ENCODE measurements around the gene KIF5A. TPM values are rescaled to one million over a fixed set of nuclear protein-coding genes. Genes with fewer than 3 reads are reported as not detected.
"Not testable (repeated sequence)": the region's sequence is repeated elsewhere in the genome, so short reads cannot be mapped to it uniquely, and the experiment has no call there.

KIF5A gene
- total RNA-seq, 1 donor from 2014 or later: 1.8 TPM

DNA sequence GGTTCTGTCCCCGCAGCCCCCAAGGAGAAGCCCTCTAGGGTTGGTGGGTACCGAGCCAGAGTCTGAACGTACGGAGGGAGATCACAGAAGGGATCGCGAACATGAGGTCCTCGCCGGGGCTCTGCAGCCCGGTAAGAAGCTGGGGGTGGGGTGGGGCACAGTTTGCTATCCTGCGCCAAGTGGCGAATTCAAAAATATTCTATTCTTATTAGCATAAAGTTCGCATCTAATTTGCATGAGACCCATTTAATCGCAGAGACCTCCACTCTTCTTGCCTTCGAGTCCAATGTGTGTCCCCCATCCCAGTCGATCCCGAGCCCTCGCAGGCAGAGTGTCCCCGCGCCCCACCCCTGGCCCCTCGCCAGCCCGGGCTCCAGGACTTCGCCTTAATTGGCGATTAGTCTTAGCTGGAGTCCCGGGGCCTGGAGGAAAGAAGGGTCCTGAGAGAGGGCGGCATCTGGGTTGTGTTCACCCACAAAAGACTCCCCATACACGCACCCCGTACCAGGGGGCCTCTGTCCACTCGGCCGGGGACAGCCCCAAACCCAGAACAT lies 60.8 kb downstream of the KIF5A start:
- DNase-seq: peak; percentile 60
- Mint-ChIP-seq H3K4me3 (peak overlapping the region; percentile 77), H3K4me1 (peaks cover 10% of the 10 kb centered on the region), H3K27me3 (peaks cover 42% of the 10 kb centered on the region), H3K36me3 (ENCODE audit: low read depth) (no peaks in the 10 kb centered on the region), H3K9me3 (no peaks in the 10 kb centered on the region), H3K27ac (peak overlapping the region; percentile 62)
- intact Hi-C loops (cut with micrococcal nuclease): no loop called here

DNA sequence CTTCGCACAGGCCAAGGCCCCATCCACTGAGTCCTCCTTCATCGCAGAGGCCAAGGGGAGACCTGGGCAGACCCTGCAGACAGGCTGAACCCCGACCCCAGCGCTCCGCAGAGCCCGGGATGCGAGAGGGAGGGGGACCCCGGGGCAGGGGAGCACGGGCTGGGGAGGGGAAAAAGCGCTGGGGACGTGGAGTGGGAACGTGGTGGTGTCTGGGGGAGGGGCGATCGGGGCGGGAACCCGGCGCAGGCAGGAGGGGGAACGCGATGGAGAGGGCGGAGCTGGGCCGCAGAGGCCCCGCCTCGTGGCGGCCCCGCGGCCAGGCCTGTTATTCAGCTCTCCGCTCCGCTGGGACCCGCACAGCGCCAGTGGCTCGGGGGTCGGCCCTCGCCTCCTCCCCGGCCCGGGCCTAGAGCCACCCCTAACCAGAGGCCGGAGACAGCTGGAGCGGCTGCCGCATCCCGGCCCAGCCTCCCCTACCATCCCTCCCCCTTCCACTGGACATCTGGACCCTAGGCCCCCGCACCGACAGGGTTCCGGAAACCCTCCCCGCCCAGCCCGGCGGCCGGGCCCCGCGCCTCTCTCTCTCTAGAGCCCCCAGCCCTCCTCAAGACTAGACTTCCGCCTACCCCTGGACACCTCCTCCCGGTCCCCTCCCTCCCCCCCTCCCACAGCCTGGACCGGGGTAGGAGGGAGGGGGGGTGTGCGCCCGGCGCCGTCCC lies 61.4 kb downstream of the KIF5A start, which contains the start of gene ARHGEF25:
ARHGEF25 (plus strand) TSS at position 328 of the 719 bp plus-strand sequence. CDS start 460 bp downstream, outside the sequence.
- Mint-ChIP-seq H3K27me3 (peaks cover 48% of the 10 kb centered on the region), H3K36me3 (ENCODE audit: low read depth) (no peaks in the 10 kb centered on the region), H3K27ac (peak within 1 kb of the TSS; percentile 62), H3K4me3 (peak within 1 kb of the TSS; percentile 77), H3K4me1 (peaks cover 7% of the 10 kb centered on the region), H3K9me3 (no peaks in the 10 kb centered on the region)
- intact Hi-C loops (cut with micrococcal nuclease): no loop called here
- peak; percentile 80 for DNase-seq

DNA sequence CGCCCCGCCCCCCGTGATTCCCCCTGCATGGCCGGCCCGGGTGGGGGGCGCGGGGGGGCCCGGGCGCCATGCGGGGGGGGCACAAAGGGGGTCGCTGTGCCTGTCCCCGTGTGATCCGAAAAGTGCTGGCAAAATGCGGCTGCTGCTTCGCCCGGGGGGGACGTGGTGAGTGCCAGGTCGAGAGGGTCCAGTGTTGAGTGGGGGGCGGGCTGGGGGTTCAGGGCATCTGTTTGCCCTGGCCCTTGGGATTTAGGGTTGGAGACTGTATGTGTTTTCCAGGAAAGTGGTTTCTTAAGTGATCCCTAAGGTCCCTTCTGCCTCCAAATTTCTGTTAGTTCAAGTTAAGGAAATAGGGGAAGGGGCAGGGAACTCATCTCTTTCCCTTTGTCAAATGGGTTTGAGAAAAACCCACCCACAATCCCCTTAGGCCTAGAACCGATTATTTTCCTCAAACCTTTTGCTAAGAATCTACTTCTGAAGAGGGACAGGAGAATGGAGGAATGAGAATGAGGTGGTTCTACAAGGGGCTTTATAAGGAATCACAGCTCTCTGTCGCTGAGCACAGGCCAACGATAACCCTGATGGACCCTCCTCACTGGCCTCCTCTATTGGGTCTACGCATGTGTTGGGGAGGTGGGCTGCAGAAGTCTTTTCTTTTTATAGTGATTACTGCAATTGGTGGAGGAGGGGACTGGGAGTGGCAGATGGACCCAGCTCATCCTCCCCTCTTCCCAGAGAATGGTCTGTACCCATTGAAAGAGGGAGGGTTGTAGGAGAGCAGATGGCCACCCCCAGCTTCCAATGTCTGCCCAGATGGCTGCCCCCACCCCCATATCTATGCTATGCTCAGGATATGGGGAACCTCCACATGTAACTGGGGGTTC lies 62.2 kb downstream of the KIF5A start:
- Mint-ChIP-seq H3K4me3 (peak overlapping the region; percentile 48), H3K27ac (no peak overlapping the region), H3K9me3 (no peaks in the 10 kb centered on the region), H3K36me3 (ENCODE audit: low read depth) (no peaks in the 10 kb centered on the region), H3K4me1 (peaks cover 5% of the 10 kb centered on the region), H3K27me3 (peaks cover 53% of the 10 kb centered on the region)
- intact Hi-C loops (cut with micrococcal nuclease): no loop called here
- DNase-seq: no peak

DNA sequence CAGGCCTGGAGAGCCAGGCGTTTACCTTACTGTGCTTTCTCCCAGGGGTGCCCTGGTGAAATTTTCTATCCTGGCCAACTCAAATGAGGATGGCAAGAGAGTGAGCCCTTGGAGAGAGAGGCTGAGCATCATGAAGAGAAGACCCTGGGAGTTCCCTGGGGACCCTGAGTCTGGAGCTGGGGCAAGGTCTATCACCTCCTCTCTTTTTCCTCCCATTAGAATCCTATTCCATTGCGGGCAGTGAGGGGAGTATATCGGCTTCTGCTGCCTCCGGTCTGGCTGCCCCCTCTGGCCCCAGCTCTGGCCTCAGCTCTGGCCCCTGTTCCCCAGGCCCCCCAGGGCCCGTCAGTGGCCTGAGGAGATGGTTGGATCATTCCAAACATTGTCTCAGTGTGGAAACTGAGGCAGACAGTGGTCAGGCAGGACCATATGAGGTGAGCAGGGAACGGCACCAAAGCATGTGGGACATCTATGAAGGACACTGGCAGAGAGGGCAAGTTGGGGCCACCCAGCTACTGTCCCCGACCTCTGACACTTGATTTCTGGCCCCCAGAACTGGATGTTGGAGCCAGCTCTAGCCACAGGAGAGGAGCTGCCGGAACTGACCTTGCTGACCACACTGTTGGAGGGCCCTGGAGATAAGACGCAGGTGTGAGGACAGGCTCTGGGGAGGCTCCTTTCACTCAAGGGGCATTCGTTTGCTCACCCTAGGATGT lies 63.0 kb downstream of the KIF5A start:
- intact Hi-C loops (cut with micrococcal nuclease): loop anchor here (1.0 kb wide), 1 partner anchor 8 kb away; no protein-coding TSS in a partner anchor
- Mint-ChIP-seq H3K9me3 (no peaks in the 10 kb centered on the region), H3K4me1 (peaks cover 5% of the 10 kb centered on the region), H3K4me3 (peak overlapping the region; percentile 48), H3K27me3 (peaks cover 61% of the 10 kb centered on the region), H3K36me3 (ENCODE audit: low read depth) (no peaks in the 10 kb centered on the region), H3K27ac (no peak overlapping the region)
- no peak for DNase-seq

DNA sequence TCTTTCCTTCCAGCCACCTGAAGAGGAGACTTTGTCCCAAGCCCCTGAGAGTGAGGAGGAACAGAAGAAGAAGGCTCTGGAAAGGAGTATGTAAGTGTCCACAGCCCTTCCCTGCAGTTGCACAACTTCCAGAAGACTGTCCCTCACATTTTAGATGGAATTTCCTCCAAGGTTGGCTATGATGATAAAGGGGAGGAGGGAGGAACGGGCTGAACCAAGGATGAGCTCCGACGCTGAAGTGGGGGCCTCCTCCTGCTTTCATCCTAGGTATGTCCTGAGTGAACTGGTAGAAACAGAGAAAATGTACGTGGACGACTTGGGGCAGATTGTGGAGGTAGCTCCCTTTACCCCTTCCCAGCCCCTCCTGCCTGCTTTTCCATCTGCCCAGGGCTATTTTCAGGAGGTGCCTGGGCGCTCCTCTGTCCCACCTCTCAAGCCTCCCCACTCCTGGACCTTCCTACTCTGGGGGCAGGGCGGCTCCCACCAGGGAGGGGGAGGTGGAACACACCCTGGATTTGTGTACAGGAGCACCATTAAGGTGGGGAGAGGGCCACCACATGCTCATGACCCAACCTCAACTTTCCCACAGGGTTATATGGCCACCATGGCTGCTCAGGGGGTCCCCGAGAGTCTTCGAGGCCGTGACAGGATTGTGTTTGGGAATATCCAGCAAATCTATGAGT lies 63.7 kb downstream of the KIF5A start:
- intact Hi-C loops (cut with micrococcal nuclease): loop anchor here (1.0 kb wide), 1 partner anchor 8 kb away; no protein-coding TSS in a partner anchor
- no peak for DNase-seq
- no peak overlapping the region for H3K4me3 Mint-ChIP-seq
- peaks cover 5% of the 10 kb centered on the region for H3K4me1 Mint-ChIP-seq
- H3K27me3 Mint-ChIP-seq: peaks cover 67% of the 10 kb centered on the region
- no peaks in the 10 kb centered on the region for H3K9me3 Mint-ChIP-seq
- no peaks in the 10 kb centered on the region for H3K36me3 Mint-ChIP-seq (ENCODE audit: low read depth)
- H3K27ac Mint-ChIP-seq: no peak overlapping the region

DNA sequence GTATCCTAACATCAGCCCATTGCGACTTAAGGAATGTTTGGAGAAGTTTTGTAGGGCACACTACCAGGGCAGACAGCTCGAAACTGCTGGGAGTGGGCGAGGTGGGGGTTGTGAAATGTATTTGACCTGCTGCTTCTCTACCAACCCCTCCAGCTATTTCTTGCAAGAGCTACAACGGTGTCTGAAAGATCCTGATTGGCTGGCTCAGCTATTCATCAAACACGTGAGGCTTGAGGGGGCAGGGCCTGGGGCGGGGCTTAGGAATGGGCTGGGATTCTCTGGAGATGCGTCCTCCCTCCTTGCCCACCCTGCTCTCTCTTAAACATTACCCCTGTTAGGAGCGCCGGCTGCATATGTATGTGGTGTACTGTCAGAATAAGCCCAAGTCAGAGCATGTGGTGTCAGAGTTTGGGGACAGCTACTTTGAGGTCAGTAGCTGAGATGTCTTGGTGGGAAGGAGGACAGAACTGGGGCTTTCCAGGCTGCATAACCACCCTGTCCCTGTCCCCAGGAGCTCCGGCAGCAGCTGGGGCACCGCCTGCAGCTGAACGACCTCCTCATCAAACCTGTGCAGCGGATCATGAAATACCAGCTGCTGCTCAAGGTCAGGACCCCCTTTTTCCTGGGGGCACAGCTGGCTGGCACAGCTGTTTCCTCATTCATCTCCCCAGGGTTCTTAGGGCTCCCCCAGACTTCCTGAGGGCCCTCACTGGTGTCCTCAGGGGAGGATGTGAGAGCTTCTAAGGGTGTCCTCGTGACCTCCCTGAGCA lies 64.5 kb downstream of the KIF5A start:
- peak; percentile 65 for DNase-seq
- no peaks in the 10 kb centered on the region for H3K36me3 Mint-ChIP-seq (ENCODE audit: low read depth)
- no peak overlapping the region for H3K27ac Mint-ChIP-seq
- H3K27me3 Mint-ChIP-seq: peaks cover 73% of the 10 kb centered on the region
- H3K9me3 Mint-ChIP-seq: no peaks in the 10 kb centered on the region
- intact Hi-C loops (cut with micrococcal nuclease): no loop called here
- no peak overlapping the region for H3K4me3 Mint-ChIP-seq
- H3K4me1 Mint-ChIP-seq: peaks cover 9% of the 10 kb centered on the region

DNA sequence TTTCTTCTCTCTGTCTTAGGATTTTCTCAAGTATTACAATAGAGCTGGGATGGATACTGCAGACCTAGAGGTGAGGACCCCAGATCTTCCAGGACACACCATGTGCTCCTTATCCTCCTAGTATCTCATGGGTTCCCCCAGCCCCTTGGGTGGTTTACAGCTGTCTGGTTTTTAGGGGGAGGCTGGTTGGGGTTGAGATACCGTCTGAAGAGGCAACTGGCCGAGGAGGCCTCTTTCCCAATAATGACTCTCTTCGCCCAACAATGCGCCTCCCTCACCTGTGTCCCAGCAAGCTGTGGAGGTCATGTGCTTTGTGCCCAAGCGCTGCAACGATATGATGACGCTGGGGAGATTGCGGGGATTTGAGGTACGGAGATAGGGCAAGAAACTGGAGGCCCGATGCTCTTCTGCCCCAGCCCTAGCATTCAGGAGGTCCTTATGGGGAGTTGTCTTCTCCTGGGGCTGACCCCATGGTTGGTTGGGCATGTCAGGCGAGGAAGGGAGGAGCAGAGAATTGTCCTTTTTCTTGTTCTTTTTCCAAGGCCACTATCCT lies 65.2 kb downstream of the KIF5A start:
- Mint-ChIP-seq H3K27me3 (peaks cover 79% of the 10 kb centered on the region), H3K36me3 (ENCODE audit: low read depth) (no peaks in the 10 kb centered on the region), H3K9me3 (no peaks in the 10 kb centered on the region), H3K4me3 (no peak overlapping the region), H3K27ac (no peak overlapping the region), H3K4me1 (peaks cover 9% of the 10 kb centered on the region)
- DNase-seq: no peak
- intact Hi-C loops (cut with micrococcal nuclease): no loop called here

DNA sequence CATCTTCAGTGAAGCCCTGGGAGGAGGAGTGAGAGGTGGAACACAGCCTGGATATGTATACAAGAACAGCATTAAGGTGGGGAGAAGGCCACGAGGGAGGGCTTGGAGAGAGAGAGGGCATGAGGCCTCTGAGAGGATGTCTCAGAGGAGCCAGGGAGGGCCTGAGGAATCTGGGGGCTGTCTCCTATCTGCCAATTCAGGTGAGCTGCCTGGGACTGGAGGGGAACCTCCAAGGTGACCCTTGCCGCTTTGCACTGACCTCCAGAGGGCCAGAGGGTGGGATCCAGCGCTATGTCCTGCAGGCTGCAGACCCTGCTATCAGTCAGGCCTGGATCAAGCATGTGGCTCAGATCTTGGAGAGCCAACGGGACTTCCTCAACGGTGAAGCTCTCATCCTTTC lies 65.8 kb downstream of the KIF5A start:
- Mint-ChIP-seq H3K27me3 (peaks cover 81% of the 10 kb centered on the region), H3K4me3 (no peak overlapping the region), H3K36me3 (ENCODE audit: low read depth) (peaks cover 2% of the 10 kb centered on the region), H3K9me3 (no peaks in the 10 kb centered on the region), H3K4me1 (peaks cover 13% of the 10 kb centered on the region), H3K27ac (no peak overlapping the region)
- intact Hi-C loops (cut with micrococcal nuclease): no loop called here
- no peak for DNase-seq

DNA sequence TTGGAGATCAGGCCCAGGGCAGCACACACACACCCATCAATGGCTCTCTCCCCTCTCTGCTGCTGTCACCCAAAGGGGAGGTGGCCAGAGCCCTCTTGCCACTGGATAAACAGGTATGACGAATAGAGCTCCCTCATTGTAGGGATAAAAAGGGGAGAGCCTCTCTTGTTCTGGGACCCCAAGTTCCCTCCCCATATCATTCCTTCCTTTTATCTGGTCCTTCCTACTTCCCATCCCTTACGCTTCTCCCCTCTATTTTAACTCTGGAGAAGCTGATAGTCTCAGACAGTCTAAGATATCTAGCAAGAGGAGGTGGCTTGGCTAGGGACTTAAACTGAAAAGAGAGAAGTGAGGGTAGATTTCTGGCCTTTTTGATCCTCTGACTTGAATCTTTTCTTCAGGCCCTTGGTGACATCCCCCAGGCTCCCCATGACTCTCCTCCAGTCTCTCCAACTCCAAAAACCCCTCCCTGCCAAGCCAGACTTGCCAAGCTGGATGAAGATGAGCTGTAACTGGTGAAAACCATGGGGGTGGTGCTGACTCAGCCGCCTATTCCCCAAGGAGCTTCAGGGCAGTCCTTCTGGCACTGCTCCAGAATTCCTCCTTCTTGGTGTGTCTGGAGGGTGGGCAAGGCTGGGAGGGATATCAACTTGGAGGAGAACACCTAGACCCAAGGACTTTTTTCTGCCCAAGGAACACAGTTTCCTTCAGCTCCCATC lies 66.7 kb downstream of the KIF5A start:
- H3K4me3 Mint-ChIP-seq: no peak overlapping the region

DNA sequence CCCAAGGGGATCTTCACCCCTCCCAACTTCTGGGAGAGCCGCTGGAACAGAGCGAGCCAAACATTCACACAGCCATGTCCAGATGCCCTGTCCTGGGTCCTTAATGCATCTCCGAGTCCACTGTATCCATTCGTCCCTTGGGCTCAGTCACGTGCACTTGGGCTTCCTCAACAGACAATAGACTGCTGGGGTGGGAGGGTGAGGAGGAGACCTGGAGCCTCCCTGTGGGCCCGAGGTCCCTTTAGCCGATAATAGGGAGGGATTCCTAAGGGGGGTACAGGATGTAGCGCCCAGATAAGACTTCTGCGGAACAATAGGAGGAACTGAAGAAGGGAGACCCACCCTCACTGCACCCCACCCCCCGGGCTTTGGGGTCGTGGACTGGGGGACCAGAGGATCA lies 68.1 kb downstream of the KIF5A start:
- Mint-ChIP-seq H3K4me1 (peaks cover 24% of the 10 kb centered on the region), H3K27me3 (peaks cover 91% of the 10 kb centered on the region), H3K4me3 (no peak overlapping the region), H3K36me3 (ENCODE audit: low read depth) (peaks cover 2% of the 10 kb centered on the region), H3K27ac (no peak overlapping the region), H3K9me3 (no peaks in the 10 kb centered on the region)
- DNase-seq: no peak
- intact Hi-C loops (cut with micrococcal nuclease): no loop called here

More for the DNA sequence above, 66.7 kb downstream of the KIF5A start:
- H3K27me3 Mint-ChIP-seq: peaks cover 88% of the 10 kb centered on the region
- DNase-seq: no peak
- H3K27ac Mint-ChIP-seq: no peak overlapping the region
- peaks cover 2% of the 10 kb centered on the region for H3K36me3 Mint-ChIP-seq (ENCODE audit: low read depth)
- H3K4me1 Mint-ChIP-seq: peaks cover 18% of the 10 kb centered on the region
- intact Hi-C loops (cut with micrococcal nuclease): no loop called here
- no peaks in the 10 kb centered on the region for H3K9me3 Mint-ChIP-seq

DNA sequence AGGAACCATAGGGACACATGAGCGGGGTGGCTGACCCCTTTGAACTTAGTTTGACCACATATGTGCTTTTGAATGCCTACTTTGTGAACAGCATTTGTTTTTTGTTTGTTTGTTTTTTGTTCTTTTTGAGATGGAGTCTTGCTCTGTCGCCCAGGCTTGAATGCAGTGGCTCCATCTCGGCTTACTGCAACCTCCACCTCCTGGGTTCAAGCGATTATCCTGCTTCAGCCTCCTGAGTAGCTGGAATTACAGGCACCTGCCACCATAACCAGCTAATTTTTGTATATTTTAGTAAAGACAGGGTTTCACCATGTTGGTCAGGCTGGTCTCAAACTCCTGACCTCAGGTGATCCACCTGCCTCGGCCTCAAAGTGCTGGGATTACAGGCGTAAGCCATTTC lies 68.6 kb downstream of the KIF5A start:
- H3K4me3 Mint-ChIP-seq; H3K27ac Mint-ChIP-seq; H3K36me3 Mint-ChIP-seq (ENCODE audit: low read depth); intact Hi-C loops (cut with micrococcal nuclease); H3K9me3 Mint-ChIP-seq; DNase-seq: not testable (repeated sequence)
- peaks cover 91% of the 10 kb centered on the region for H3K27me3 Mint-ChIP-seq
- peaks cover 24% of the 10 kb centered on the region for H3K4me1 Mint-ChIP-seq

DNA sequence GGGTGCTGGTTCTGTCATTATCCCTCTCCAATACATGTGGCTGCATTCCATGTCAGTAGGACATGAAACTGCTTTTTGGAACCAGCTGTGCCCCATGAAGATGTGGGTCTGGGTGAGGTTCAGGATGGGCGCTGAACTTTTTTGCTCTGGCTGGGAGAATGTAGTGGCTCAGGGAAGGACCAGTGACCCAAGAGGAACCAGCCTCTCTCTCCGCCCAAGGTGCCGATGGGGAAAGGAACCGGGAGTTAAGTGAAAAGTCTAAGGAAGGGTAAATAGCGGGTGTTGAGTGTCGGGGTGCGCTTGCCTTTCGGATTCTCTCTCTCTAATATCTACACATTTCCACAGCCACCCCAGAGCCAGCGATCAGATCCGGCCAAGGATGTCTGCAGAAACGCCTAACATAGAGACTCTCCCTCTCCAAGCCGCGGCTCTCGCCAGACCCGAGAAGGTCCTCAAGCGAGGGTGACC lies 69.2 kb downstream of the KIF5A start:
- Mint-ChIP-seq H3K9me3 (no peaks in the 10 kb centered on the region), H3K4me3 (peak overlapping the region; percentile 65), H3K27me3 (peaks cover 92% of the 10 kb centered on the region), H3K27ac (peak overlapping the region; percentile 38), H3K36me3 (ENCODE audit: low read depth) (peaks cover 2% of the 10 kb centered on the region), H3K4me1 (peaks cover 24% of the 10 kb centered on the region)
- intact Hi-C loops (cut with micrococcal nuclease): no loop called here
- DNase-seq: no peak

Measured in activated CD4-positive, alpha-beta T cell treated with anti-CD3 and anti-CD28 coated beads, Interleukin-2, amount 10 ng/mL, durations not matched to agents 24 days and 14 days (primary cell).